22Rv1 (cell line): Measurements from ENCODE around the gene ISYNA1.

Experiments
- H3K27ac ChIP-seq: fragments of 450-650 bp; 2 replicates; pipeline ENCODE4 v1.5.1; 2017
- ZFX ChIP-seq: fragments of 450-650 bp; IDR thresholded peaks from 2 replicates; pipeline ENCODE4 v1.6.1; 2017; ENCODE audit warnings: antibody characterized with exemption, borderline replicate concordance
- TF ChIP-seq, protein P1 (sequence below): fragments of 450-650 bp; IDR thresholded peaks from 2 replicates; pipeline ENCODE4 v1.5.1; 2017; ENCODE audit warnings: mild to moderate bottlenecking

The ISYNA1 gene

DNA sequence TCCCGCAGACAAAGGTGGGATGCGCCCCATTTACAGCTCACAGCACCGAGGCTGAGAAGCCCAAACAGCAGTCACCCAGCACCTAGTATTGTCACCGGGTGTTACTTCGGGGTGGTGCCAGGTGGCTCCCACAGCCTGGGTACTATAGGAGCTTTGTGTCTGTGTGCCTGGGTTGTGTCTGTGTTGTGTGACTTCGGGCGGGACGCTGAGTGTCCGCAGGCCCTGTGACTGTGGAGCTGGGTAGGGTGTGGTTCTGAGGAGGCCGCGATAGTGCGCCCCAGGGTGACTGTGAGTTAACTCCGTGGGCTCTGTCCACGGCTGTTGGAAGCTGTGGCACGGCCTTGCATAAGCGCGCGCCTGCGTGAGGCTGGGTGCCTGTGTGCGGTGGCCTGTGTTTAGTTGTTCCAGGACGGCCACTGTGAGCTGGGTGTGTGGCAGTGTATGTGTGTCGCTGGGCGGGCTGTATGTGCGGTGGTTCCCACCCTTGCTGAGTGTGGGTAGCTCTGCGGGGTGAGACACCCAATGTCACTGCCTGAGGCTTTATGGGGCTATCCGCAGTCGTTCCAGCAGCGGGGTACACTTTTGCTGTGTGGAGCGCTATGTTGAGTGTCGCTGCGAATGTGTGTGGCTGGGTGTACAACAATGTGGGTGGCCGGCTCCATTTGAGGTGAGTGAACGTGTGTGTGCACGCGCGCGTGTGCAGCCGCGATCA lies 19.3 kb downstream of the ISYNA1 start:
- H3K27ac ChIP-seq, result peak overlapping the region; percentile 90
- TF ChIP-seq, protein P1, sequence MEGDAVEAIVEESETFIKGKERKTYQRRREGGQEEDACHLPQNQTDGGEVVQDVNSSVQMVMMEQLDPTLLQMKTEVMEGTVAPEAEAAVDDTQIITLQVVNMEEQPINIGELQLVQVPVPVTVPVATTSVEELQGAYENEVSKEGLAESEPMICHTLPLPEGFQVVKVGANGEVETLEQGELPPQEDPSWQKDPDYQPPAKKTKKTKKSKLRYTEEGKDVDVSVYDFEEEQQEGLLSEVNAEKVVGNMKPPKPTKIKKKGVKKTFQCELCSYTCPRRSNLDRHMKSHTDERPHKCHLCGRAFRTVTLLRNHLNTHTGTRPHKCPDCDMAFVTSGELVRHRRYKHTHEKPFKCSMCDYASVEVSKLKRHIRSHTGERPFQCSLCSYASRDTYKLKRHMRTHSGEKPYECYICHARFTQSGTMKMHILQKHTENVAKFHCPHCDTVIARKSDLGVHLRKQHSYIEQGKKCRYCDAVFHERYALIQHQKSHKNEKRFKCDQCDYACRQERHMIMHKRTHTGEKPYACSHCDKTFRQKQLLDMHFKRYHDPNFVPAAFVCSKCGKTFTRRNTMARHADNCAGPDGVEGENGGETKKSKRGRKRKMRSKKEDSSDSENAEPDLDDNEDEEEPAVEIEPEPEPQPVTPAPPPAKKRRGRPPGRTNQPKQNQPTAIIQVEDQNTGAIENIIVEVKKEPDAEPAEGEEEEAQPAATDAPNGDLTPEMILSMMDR, result no peak
- no peak for TF ChIP-seq ZFX

DNA sequence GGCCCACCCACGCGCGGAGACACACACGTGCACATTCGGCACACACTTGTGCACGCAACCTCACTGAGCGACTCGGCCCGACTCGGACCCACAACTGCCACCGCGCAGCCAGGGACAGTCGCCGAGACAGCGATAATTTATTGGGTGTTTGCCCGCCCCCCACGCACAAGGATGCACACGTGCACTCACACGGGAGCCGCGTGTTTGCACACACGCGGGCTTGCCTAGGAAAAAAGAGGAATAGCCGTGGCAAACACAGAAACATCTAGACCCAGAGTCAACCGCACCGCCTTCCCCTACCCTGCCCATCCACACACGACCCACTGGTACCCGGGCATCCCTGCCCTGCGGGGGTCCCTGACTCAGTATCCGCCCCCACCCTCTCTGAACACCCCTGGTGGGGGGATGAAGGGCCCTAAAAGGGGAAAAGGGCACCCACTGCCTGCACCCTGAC lies 19.9 kb downstream of the ISYNA1 start:
- TF ChIP-seq, protein P1, result no peak
- no peak for TF ChIP-seq ZFX
- H3K27ac ChIP-seq, result peak overlapping the region; percentile 90

DNA sequence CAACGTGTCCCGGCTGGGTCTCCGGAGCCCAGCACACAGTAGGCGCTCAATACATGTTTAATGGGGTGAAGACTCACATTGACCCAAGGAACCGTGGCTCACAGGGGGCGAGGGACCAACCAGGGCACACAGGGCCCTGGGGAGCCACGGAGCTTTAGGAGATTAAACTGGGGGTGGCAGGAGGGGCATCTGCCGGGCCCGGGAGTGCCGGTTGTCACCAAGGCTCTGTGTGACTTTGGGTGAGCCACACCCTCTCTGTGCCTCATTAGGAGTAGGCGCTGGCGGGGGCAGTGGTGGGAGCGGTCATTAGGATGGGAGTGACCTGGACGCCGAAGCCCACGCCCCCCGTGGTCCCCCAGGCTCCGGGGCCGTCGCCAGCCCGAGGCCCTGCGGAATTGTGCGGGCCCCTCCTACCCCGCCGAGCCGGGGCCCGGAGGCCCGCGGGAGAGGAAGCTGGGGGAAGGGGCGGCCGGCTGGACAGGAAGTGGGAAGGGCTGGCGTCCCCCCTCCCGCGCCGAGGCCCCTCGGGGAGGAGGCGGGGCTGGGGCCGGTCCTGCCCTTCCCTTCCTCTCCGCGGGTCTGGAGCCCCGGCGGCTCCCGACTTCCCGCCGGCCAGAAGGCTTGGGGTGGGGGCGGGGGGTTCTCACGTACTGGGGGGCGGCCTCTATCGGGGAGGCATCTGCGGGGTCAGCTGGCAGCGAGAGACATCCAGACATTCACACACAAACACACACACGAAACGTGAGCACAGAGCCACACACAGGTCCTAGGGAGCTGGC lies 20.5 kb downstream of the ISYNA1 start:
- H3K27ac ChIP-seq, result peak overlapping the region; percentile 90
- no peak for TF ChIP-seq ZFX
- TF ChIP-seq, protein P1, result no peak

DNA sequence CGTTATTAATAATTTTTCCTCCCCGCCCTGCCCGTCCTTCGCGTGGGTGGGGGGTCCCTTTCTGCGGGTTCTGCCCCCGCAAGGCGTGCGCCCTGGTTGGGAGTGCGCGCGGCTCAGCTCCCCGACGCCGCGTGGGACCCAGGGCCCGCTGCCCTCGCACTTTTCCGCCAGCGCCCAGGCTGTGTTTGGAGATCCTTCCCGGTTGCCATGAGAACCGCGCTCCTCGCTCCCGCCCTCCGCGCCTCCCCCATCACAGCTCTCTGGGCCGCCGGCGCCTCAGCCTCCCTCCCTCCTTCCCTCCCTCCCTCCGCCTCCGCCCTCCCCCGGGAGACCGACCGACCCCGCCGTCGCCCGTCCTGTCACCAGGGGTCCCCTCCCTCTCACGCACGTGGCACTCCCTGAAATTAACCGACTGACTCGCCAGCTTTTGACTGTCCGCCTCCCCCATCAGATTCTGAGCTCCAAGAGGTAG lies 21.1 kb downstream of the ISYNA1 start:
- peak overlapping the region; percentile 90 for H3K27ac ChIP-seq
- no peak for TF ChIP-seq ZFX
- TF ChIP-seq, protein P1, result no peak

DNA sequence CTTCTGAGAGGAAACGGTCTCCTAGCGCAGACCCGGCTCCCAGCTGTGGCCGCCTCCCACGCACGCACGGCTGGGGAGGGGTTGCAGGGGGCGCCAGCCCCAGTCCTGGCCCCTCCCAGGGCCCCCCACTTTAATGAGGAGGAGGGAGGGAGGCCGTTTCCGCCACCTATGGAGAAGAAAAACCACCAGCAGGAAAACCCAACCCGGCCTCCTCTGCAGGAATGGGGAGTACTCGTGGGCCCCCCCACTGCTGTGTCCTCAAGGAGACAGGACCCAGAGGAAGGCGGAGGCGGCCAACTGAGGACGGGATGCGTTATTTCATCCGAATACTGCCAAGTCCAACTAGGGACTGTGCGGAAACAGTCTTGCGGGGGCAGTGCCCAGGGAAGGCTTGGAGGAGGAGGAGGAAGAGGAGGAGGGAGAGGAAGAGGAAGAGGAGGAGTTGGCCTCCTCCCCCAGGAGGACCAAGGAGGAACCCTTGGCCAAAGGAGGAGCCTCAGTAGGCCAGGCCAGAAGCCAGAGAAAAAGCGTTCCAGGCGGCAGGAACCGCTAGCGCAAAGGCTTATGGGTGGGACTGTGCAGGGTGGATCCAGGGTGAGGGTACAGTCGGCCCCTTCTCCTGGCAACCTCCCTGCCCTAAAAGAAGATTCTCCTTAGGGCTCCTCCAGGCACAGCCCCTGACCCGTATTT lies 22.6 kb downstream of the ISYNA1 start:
- TF ChIP-seq, protein P1, result no peak
- no peak for TF ChIP-seq ZFX
- H3K27ac ChIP-seq, result no peak overlapping the region

DNA sequence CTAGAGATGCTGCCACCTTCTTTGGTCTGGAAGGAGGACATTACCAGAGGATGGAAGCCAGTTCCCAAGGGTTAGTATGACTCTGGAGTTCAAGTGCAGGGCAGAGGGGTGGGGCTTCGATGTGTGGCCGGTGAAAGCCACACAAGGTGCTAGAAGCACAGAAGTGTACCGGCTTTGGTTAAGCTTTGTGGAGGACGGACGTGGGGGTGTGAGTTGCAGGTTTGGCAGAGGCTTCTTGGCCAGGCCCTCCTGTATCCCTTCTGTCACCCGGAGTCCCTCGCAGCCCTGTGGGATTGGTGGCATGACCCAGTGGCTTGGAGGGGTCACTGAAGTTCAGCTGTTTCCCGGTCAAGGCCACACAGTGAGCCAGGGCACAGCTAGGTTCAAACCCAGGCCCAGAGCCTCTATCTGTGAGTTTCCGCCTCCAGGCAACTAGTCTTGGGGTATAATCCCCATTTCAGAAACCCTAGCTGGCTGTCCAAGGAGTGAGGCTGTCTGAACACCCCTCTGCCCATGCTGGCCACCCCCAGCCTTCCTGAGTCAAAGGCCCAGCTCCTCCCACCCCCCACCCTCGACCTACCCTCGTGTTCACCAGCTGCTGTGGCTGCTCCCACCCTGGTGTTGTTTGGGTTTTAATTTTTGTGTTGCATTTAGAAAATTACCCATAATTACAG lies 23.3 kb downstream of the ISYNA1 start:
- TF ChIP-seq ZFX, result no peak
- TF ChIP-seq, protein P1, result no peak

More for the DNA sequence above, 23.3 kb downstream of the ISYNA1 start:
- no peak overlapping the region for H3K27ac ChIP-seq
